ENCODE data around the gene MAEL. TPM values are rescaled to one million over a fixed set of nuclear protein-coding genes. Genes with fewer than 3 reads are reported as not detected.

Gene MAEL
- total and polyA plus RNA-seq, 2 experiments from 2014 or later = 0.76 to 0.95 TPM

DNA sequence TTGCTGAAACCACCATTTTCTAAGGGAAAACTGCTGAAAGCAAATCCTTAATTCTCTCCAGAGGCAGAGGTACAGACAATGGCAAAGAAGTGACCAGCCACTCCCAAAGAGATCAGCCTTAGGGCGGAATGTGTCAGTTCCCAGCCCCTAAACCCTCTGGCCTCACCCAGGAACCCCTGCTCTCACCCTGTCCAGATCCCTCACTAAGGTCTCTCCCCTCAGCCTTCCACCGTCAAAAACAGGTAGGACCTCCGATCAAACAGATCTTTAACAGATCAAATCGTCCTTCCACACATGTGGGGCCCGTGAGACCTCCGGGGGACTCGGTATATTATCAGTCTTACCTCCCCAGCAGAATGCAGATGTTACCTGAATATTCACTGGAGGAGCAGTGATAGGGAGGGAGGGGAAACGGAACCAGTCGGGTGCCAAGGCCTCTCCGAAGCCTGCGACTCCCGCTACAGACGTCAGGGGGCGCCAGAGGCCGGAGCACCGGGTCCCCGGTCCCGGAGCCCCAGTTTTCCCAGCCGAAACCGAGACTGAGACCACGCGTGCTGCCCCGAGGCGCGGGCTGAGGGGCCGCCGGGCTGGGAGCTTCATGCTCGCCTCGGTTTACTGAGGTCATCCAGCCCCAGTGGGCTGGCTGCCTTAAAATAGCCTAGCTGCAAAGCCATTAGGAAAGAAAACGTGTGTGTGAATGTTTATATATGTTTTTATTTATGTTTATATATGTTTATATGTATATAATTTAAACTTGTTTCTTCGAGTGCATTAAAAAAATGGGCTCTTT lies 77.4 kb downstream of the MAEL start (continued):
- TF ChIP-seq, protein P1, sequence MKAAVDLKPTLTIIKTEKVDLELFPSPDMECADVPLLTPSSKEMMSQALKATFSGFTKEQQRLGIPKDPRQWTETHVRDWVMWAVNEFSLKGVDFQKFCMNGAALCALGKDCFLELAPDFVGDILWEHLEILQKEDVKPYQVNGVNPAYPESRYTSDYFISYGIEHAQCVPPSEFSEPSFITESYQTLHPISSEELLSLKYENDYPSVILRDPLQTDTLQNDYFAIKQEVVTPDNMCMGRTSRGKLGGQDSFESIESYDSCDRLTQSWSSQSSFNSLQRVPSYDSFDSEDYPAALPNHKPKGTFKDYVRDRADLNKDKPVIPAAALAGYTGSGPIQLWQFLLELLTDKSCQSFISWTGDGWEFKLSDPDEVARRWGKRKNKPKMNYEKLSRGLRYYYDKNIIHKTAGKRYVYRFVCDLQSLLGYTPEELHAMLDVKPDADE (IDR thresholded peaks at IDR 0.05) = no peak
- no peak for TF ChIP-seq ZNF114 (CRISPR knock-in tag; IDR thresholded peaks at IDR 0.05)

DNA sequence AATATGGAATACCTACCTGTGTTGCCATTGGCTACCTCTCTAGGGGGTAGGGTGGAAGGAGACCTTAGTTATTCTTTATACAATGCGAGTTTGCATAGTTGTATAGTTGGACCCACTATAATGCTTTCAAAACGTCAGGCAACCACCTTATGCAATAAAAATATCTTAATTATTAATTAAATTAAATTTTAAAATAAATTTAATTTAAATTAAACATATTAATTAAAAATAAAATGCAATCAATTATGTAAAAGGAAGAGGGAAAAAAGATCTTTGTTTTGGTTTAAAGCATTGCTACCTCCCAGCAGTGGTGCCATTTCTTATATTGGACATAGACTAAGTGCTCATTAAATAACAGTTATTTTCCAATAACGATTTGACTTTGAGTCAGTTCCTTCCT lies 78.8 kb downstream of the MAEL start:
- Histone ChIP-seq H4K20me1 (replicated peaks; ENCODE audit: insufficient read depth) (no peaks in the 10 kb centered on the region), H3F3A (replicated peaks; ENCODE audit: low read depth) (no peaks in the 10 kb centered on the region), H3K4me2 (no peak overlapping the region), H3K27ac (ENCODE audit: low read depth) (no peak overlapping the region), H3K9me2 (ENCODE audit: insufficient read depth) (no peaks in the 10 kb centered on the region), H3K27me3 (ENCODE audit: insufficient read depth) (no peaks in the 10 kb centered on the region), H3K79me2 (replicated peaks; ENCODE audit: insufficient read depth) (no peaks in the 10 kb centered on the region), H2AFZ (no peak overlapping the region), H3K4me3 (no peak overlapping the region), H3K4me1 (ENCODE audit: insufficient read depth) (no peaks in the 10 kb centered on the region), H3K36me3 (ENCODE audit: insufficient read depth) (no peaks in the 10 kb centered on the region)
- Mint-ChIP-seq H3K4me1 (peaks cover 11% of the 10 kb centered on the region; the same call in 2 of the 3 replicates), H3K9me3 (no peaks in the 10 kb centered on the region), H3K4me3 (no peak overlapping the region), H3K27me3 (ENCODE audit: insufficient read depth, low read depth, poor library complexity) (peaks cover 3% of the 10 kb centered on the region), H3K27ac (no peak overlapping the region), H3K36me3 (ENCODE audit: low read depth) (no peaks in the 10 kb centered on the region)
- ATAC-seq (no peak), DNase-seq (ENCODE audit: low spot score) (no peak)
- no peak for TF ChIP-seq POLR2AphosphoS5 (IDR thresholded peaks at IDR 0.05; ENCODE audit: low read depth)
- TF ChIP-seq JUNB (IDR thresholded peaks at IDR 0.05; ENCODE audit: unreplicated experiment) = no peak
- TF ChIP-seq STAT1 (IDR thresholded peaks at IDR 0.05; ENCODE audit: unreplicated experiment) = no peak
- TF ChIP-seq, protein P2, sequence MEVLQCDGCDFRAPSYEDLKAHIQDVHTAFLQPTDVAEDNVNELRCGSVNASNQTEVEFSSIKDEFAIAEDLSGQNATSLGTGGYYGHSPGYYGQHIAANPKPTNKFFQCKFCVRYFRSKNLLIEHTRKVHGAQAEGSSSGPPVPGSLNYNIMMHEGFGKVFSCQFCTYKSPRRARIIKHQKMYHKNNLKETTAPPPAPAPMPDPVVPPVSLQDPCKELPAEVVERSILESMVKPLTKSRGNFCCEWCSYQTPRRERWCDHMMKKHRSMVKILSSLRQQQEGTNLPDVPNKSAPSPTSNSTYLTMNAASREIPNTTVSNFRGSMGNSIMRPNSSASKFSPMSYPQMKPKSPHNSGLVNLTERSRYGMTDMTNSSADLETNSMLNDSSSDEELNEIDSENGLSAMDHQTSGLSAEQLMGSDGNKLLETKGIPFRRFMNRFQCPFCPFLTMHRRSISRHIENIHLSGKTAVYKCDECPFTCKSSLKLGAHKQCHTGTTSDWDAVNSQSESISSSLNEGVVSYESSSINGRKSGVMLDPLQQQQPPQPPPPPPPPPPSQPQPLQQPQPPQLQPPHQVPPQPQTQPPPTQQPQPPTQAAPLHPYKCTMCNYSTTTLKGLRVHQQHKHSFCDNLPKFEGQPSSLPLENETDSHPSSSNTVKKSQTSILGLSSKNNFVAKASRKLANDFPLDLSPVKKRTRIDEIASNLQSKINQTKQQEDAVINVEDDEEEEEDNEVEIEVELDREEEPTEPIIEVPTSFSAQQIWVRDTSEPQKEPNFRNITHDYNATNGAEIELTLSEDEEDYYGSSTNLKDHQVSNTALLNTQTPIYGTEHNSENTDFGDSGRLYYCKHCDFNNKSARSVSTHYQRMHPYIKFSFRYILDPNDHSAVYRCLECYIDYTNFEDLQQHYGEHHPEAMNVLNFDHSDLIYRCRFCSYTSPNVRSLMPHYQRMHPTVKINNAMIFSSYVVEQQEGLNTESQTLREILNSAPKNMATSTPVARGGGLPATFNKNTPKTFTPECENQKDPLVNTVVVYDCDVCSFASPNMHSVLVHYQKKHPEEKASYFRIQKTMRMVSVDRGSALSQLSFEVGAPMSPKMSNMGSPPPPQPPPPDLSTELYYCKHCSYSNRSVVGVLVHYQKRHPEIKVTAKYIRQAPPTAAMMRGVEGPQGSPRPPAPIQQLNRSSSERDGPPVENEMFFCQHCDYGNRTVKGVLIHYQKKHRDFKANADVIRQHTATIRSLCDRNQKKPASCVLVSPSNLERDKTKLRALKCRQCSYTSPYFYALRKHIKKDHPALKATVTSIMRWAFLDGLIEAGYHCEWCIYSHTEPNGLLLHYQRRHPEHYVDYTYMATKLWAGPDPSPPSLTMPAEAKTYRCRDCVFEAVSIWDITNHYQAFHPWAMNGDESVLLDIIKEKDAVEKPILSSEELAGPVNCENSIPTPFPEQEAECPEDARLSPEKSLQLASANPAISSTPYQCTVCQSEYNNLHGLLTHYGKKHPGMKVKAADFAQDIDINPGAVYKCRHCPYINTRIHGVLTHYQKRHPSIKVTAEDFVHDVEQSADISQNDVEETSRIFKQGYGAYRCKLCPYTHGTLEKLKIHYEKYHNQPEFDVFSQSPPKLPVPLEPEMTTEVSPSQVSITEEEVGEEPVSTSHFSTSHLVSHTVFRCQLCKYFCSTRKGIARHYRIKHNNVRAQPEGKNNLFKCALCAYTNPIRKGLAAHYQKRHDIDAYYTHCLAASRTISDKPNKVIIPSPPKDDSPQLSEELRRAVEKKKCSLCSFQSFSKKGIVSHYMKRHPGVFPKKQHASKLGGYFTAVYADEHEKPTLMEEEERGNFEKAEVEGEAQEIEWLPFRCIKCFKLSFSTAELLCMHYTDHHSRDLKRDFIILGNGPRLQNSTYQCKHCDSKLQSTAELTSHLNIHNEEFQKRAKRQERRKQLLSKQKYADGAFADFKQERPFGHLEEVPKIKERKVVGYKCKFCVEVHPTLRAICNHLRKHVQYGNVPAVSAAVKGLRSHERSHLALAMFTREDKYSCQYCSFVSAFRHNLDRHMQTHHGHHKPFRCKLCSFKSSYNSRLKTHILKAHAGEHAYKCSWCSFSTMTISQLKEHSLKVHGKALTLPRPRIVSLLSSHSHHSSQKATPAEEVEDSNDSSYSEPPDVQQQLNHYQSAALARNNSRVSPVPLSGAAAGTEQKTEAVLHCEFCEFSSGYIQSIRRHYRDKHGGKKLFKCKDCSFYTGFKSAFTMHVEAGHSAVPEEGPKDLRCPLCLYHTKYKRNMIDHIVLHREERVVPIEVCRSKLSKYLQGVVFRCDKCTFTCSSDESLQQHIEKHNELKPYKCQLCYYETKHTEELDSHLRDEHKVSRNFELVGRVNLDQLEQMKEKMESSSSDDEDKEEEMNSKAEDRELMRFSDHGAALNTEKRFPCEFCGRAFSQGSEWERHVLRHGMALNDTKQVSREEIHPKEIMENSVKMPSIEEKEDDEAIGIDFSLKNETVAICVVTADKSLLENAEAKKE (CRISPR knock-in tag; IDR thresholded peaks at IDR 0.05) = no peak
- TF ChIP-seq ZNF331 (CRISPR knock-in tag; IDR thresholded peaks at IDR 0.05; ENCODE audit: low read depth) = no peak
- TF ChIP-seq EZH2 (IDR thresholded peaks at IDR 0.05; ENCODE audit: low read depth, unreplicated experiment) = no peak
- TF ChIP-seq, protein P3, sequence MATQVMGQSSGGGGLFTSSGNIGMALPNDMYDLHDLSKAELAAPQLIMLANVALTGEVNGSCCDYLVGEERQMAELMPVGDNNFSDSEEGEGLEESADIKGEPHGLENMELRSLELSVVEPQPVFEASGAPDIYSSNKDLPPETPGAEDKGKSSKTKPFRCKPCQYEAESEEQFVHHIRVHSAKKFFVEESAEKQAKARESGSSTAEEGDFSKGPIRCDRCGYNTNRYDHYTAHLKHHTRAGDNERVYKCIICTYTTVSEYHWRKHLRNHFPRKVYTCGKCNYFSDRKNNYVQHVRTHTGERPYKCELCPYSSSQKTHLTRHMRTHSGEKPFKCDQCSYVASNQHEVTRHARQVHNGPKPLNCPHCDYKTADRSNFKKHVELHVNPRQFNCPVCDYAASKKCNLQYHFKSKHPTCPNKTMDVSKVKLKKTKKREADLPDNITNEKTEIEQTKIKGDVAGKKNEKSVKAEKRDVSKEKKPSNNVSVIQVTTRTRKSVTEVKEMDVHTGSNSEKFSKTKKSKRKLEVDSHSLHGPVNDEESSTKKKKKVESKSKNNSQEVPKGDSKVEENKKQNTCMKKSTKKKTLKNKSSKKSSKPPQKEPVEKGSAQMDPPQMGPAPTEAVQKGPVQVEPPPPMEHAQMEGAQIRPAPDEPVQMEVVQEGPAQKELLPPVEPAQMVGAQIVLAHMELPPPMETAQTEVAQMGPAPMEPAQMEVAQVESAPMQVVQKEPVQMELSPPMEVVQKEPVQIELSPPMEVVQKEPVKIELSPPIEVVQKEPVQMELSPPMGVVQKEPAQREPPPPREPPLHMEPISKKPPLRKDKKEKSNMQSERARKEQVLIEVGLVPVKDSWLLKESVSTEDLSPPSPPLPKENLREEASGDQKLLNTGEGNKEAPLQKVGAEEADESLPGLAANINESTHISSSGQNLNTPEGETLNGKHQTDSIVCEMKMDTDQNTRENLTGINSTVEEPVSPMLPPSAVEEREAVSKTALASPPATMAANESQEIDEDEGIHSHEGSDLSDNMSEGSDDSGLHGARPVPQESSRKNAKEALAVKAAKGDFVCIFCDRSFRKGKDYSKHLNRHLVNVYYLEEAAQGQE (IDR thresholded peaks at IDR 0.05; ENCODE audit: unreplicated experiment) = no peak
- TF ChIP-seq, protein P1 (IDR thresholded peaks at IDR 0.05) = no peak
